DND-41 (cell line): ENCODE measurements around the gene PSMB1.
"Not testable (repeated sequence)": the region's sequence is repeated elsewhere in the genome, so short reads cannot be mapped to it uniquely, and the experiment has no call there.

Experiments
- ATAC-seq: fragments of 200-7000 bp; cut with Tn5 transposase; 3 replicates; pipeline ENCODE4 v1.9.1; 2021; ENCODE audit warnings: low read depth; ENCODE audit not compliant: insufficient read depth
- DNase-seq: peaks from one replicate; pipeline ENCODE4 v3.0.0-alpha.2; 2020
- H2AFZ ChIP-seq: 2 replicates; pipeline ENCODE4 v1.6.0; 2012; ENCODE audit warnings: low read depth, low read length
- H3K27ac ChIP-seq: 2 replicates; pipeline ENCODE4 v1.5.1; 2012; ENCODE audit warnings: low read length, inconsistent platforms
- H3K27me3 ChIP-seq: fragments of 200-600 bp; sonication (generic); 2 replicates; pipeline ENCODE4 v1.6.0; 2012; ENCODE audit warnings: low read length, mild to moderate bottlenecking, inconsistent platforms; ENCODE audit not compliant: insufficient read depth, poor library complexity
- H3K36me3 ChIP-seq: 2 replicates; pipeline ENCODE4 v1.5.1; 2012; ENCODE audit warnings: low read length, inconsistent platforms; ENCODE audit not compliant: insufficient read depth
- H3K4me1 ChIP-seq: 2 replicates; pipeline ENCODE4 v1.5.1; 2012; ENCODE audit warnings: mild to moderate bottlenecking, low read length; ENCODE audit not compliant: insufficient read depth
- H3K4me2 ChIP-seq: 2 replicates; pipeline ENCODE4 v1.6.0; 2012; ENCODE audit warnings: mild to moderate bottlenecking, moderate library complexity, low read length, inconsistent platforms; ENCODE audit not compliant: insufficient read depth
- H3K4me3 ChIP-seq, 2 experiments: fragments of 200-600 bp in 1 of 2; shearing (Covaris generic) in 1 of 2; 2 replicates each; pipeline ENCODE4 v1.5.1; 2012 to 2016; ENCODE audit warnings: inconsistent platforms in 2 of 2, low read length in 2 of 2, mild to moderate bottlenecking in 2 of 2, low read depth in 1 of 2, moderate library complexity in 1 of 2
- H3K79me2 ChIP-seq: 2 replicates; pipeline ENCODE4 v1.6.0; 2012; ENCODE audit warnings: low read length, inconsistent platforms; ENCODE audit not compliant: insufficient read depth
- H3K9ac ChIP-seq: 2 replicates; pipeline ENCODE4 v1.6.0; 2012; ENCODE audit warnings: low read depth, mild to moderate bottlenecking, inconsistent platforms, low read length, moderate library complexity
- H3K9me3 ChIP-seq: 2 replicates; pipeline ENCODE4 v1.5.1; 2012; ENCODE audit warnings: low read length, moderate library complexity, mild to moderate bottlenecking, inconsistent platforms; ENCODE audit not compliant: insufficient read depth, severe bottlenecking
- H4K20me1 ChIP-seq: 2 replicates; pipeline ENCODE4 v1.6.0; 2012; ENCODE audit warnings: low read length; ENCODE audit not compliant: insufficient read depth
- CTCF ChIP-seq: IDR thresholded peaks from 2 replicates; pipeline ENCODE4 v1.5.1; 2012; ENCODE audit warnings: borderline replicate concordance, low read length, moderate library complexity, mild to moderate bottlenecking; ENCODE audit not compliant: poor library complexity, severe bottlenecking; ENCODE audit errors: extremely low read depth
- EZH2 ChIP-seq: IDR thresholded peaks from 3 replicates; pipeline ENCODE4 v1.6.1; 2012; ENCODE audit warnings: borderline replicate concordance, low read depth, mild to moderate bottlenecking, moderate library complexity, low read length, inconsistent platforms; ENCODE audit not compliant: severe bottlenecking

PSMB1 gene

GRCh38 chr6:170514908-170515307 lies 38.2 kb downstream of the PSMB1 start:
- no peak overlapping the region for H3K4me2 ChIP-seq
- H3K79me2 ChIP-seq = no peaks in the 10 kb centered on the region

DNA sequence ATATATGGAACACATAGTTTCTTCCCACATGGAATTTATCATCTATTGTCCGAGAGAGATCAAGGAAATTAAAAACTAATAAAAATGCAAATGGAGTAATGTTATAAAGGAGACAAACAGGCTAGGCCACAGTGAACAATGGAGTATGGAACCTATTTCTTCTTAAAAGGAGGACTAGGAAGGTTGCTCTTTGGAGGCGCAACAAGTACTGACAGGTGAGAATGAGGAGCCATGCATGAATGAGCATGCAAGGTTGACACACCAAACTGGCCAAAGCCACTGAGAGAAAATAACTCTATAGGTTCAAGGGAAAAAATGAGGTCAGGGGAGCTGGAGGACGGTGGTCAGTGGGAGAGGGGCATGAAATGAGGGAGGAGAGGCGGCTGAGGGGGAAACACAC lies 40.9 kb downstream of the PSMB1 start:
- Histone ChIP-seq H3K4me3 (no peak overlapping the region), H3K36me3 (no peaks in the 10 kb centered on the region), H4K20me1 (no peaks in the 10 kb centered on the region), H3K27me3 (peaks cover 3% of the 10 kb centered on the region), H3K9me3 (peaks cover 5% of the 10 kb centered on the region), H3K9ac (no peak overlapping the region), H3K27ac (no peak overlapping the region), H3K4me1 (peaks cover 4% of the 10 kb centered on the region), H3K79me2 (no peaks in the 10 kb centered on the region), H2AFZ (no peak overlapping the region), H3K4me2 (no peak overlapping the region)
- ATAC-seq (no peak), DNase-seq (no peak)
- no peak for TF ChIP-seq EZH2
- no peak for TF ChIP-seq CTCF

More at GRCh38 chr6:170514908-170515307, 38.2 kb downstream of the PSMB1 start:
- Histone ChIP-seq H2AFZ (no peak overlapping the region), H3K27ac (no peak overlapping the region), H3K36me3 (no peaks in the 10 kb centered on the region), H3K9ac (no peak overlapping the region), H4K20me1 (no peaks in the 10 kb centered on the region), H3K9me3 (peaks cover 5% of the 10 kb centered on the region), H3K4me1 (peaks cover 4% of the 10 kb centered on the region), H3K27me3 (peaks cover 3% of the 10 kb centered on the region), H3K4me3 (no peak overlapping the region)
- ATAC-seq (no peak), DNase-seq (no peak)
- no peak for TF ChIP-seq CTCF
- no peak for TF ChIP-seq EZH2

DNA sequence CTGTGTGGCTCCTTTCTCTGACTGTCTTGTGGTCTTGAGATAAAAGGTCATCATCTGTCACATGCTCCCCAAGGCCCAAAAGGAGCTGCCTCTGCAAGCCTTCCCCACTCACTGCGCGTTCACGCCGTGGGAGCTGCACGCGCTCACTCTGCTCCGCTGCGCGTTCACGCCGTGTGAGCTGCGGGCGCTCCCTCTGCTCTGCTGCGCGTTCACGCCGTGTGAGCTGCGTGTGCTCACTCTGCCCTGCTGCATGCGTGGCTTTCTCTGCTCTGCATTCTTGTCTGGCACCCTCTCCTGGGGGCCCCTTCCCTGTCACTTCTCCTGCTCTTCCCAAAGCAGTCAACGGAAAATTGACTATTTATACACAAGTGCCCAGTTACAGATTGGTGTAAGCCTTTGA lies 42.5 kb downstream of the PSMB1 start:
- no peaks in the 10 kb centered on the region for H3K79me2 ChIP-seq
- H4K20me1 ChIP-seq = no peaks in the 10 kb centered on the region
- no peaks in the 10 kb centered on the region for H3K9me3 ChIP-seq
- no peak for ATAC-seq
- no peak overlapping the region for H3K4me2 ChIP-seq
- H3K4me1 ChIP-seq = no peaks in the 10 kb centered on the region
- no peak overlapping the region for H3K4me3 ChIP-seq
- no peak for TF ChIP-seq CTCF
- no peak for TF ChIP-seq EZH2
- H3K36me3 ChIP-seq = no peaks in the 10 kb centered on the region
- no peaks in the 10 kb centered on the region for H3K27me3 ChIP-seq
- H3K9ac ChIP-seq = no peak overlapping the region
- DNase-seq = no peak
- no peak overlapping the region for H2AFZ ChIP-seq
- H3K27ac ChIP-seq = no peak overlapping the region

GRCh38 chr6:170509723-170510018 lies 43.4 kb downstream of the PSMB1 start:
- Histone ChIP-seq H3K4me1 (no peaks in the 10 kb centered on the region), H3K79me2 (no peaks in the 10 kb centered on the region), H3K4me3 (no peak overlapping the region), H3K27me3 (no peaks in the 10 kb centered on the region), H3K9ac (no peak overlapping the region), H4K20me1 (no peaks in the 10 kb centered on the region), H3K4me2 (no peak overlapping the region), H3K27ac (no peak overlapping the region), H3K36me3 (no peaks in the 10 kb centered on the region), H2AFZ (no peak overlapping the region), H3K9me3 (no peaks in the 10 kb centered on the region)
- TF ChIP-seq EZH2 (no peak), CTCF (no peak)
- DNase-seq (no peak), ATAC-seq (no peak)

- H3K27ac ChIP-seq, H3K9ac ChIP-seq, H3K79me2 ChIP-seq, H2AFZ ChIP-seq, H3K36me3 ChIP-seq, DNase-seq, H4K20me1 ChIP-seq, H3K27me3 ChIP-seq, H3K4me1 ChIP-seq, H3K9me3 ChIP-seq, H3K4me3 ChIP-seq, H3K4me2 ChIP-seq, ATAC-seq: not testable (repeated sequence)
Observed at GRCh38 chr6:170508892-170509722, 44.0 kb downstream of the PSMB1 start.
